Right lobe of liver (tissue), 4 donors: ENCODE data around the gene NAXD.

ENCODE experiments used
- POLR2A ChIP-seq: fragments of 450-650 bp; IDR thresholded peaks from one replicate; pipeline ENCODE4 v1.6.1; 2017; ENCODE audit warnings: antibody characterized with exemption, mild to moderate bottlenecking
- TF ChIP-seq, protein P1 (sequence below), 4 donors: fragments of 200-600 bp in 3 of 4; fragments of 450-650 bp in 1 of 4; IDR thresholded peaks; one replicate each; pipeline versions ENCODE4 v1.5.1 to v1.8.0; 2016 to 2022; ENCODE audit warnings: antibody characterized with exemption in 4 of 4, mild to moderate bottlenecking in 2 of 4
- donor health status: DM: no; HTN: no; CAD: no.
- donor health status: DM: no; HTN: no; CAD: no.
- donor health status: DM: no; HTN: yes; CAD: no.

DNA sequence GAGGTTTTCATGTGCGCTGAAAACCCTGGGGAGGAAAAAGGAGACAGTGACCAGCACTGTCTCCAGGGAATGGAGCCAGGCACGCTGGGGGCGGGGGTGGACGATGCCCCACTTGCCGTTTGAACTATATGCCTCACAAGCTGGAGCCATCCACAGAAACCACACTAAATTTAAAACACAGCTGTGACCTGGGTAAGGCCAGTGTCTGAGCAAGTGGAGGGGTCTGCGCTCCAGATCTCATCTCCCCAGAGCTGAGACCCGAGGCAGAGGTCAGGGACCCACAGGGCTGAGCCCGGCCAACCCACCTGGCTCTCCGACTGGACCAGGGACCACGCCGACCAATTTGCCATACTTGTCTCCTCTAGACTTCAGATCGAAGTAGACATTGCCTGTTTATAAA lies 67.4 kb downstream of the NAXD start:
- TF ChIP-seq, protein P1, sequence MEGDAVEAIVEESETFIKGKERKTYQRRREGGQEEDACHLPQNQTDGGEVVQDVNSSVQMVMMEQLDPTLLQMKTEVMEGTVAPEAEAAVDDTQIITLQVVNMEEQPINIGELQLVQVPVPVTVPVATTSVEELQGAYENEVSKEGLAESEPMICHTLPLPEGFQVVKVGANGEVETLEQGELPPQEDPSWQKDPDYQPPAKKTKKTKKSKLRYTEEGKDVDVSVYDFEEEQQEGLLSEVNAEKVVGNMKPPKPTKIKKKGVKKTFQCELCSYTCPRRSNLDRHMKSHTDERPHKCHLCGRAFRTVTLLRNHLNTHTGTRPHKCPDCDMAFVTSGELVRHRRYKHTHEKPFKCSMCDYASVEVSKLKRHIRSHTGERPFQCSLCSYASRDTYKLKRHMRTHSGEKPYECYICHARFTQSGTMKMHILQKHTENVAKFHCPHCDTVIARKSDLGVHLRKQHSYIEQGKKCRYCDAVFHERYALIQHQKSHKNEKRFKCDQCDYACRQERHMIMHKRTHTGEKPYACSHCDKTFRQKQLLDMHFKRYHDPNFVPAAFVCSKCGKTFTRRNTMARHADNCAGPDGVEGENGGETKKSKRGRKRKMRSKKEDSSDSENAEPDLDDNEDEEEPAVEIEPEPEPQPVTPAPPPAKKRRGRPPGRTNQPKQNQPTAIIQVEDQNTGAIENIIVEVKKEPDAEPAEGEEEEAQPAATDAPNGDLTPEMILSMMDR (IDR thresholded peaks at IDR 0.05) = no peak
- no peak for TF ChIP-seq POLR2A
